Sigmoid colon (tissue), 7 donors: ENCODE data around the gene RHOA. TPM values are rescaled to one million over a fixed set of nuclear protein-coding genes. Genes with fewer than 3 reads are reported as not detected.
"Not testable (repeated sequence)": the region's sequence is repeated elsewhere in the genome, so short reads cannot be mapped to it uniquely, and the experiment has no call there.

Experiments
- DNase-seq: peaks from one replicate; pipeline ENCODE4 v3.0.0-alpha.2; 2019
- H3K27ac ChIP-seq, 4 donors: fragments of 200-600 bp; sonication (generic); one replicate each; pipeline ENCODE4 v1.5.1; 2016 to 2019; ENCODE audit warnings: mild to moderate bottlenecking in 1 of 4
- H3K27me3 ChIP-seq, 3 donors: fragments of 200-600 bp; sonication (generic); one replicate each; pipeline ENCODE4 v1.5.1; 2019; ENCODE audit warnings: mild to moderate bottlenecking in 1 of 3
- H3K36me3 ChIP-seq, 4 donors: fragments of 200-600 bp; sonication (generic); one replicate each; pipeline ENCODE4 v1.5.1; 2016 to 2019
- H3K4me1 ChIP-seq, 4 donors: fragments of 200-600 bp; sonication (generic); one replicate each; pipeline ENCODE4 v1.5.1; 2017 to 2019
- H3K4me3 ChIP-seq, 4 donors: fragments of 200-600 bp; sonication (generic); one replicate each; pipeline ENCODE4 v1.5.1; 2017 to 2019; ENCODE audit warnings: mild to moderate bottlenecking in 2 of 4, moderate library complexity in 1 of 4
- H3K9me3 ChIP-seq, 4 donors: fragments of 200-600 bp in 3 of 4; sonication (generic) in 3 of 4; one replicate each; pipeline versions ENCODE4 v1.5.1 to v1.6.1; 2013 to 2019
- CTCF ChIP-seq, 4 experiments: fragments of 450-650 bp in 3 of 4; fragments of 200-600 bp in 1 of 4; IDR thresholded peaks; one replicate each; pipeline ENCODE4 v1.5.1; 2016 to 2019; ENCODE audit warnings: antibody characterized with exemption in 4 of 4, mild to moderate bottlenecking in 3 of 4, moderate library complexity in 2 of 4
- EP300 ChIP-seq, 4 donors: sonication (generic); formaldehyde crosslinking; IDR thresholded peaks; one replicate each; pipeline ENCODE4 v1.6.1; 2017; ENCODE audit warnings: antibody characterized with exemption in 4 of 4
- POLR2A ChIP-seq, 2 donors: fragments of 450-650 bp; IDR thresholded peaks; one replicate each; pipeline ENCODE4 v1.6.1; 2016; ENCODE audit warnings: antibody characterized with exemption in 2 of 2, mild to moderate bottlenecking in 2 of 2, moderate library complexity in 2 of 2
- POLR2AphosphoS5 ChIP-seq, 4 donors: sonication (generic); formaldehyde crosslinking; IDR thresholded peaks; one replicate each; pipeline ENCODE4 v1.6.1; 2017; ENCODE audit warnings: antibody characterized with exemption in 4 of 4
- WGBS, 2 donors: extraction: QIAGEN DNeasy Blood & Tissue Kit; methylation state at CpG; one replicate each; pipeline ENCODE4 v1.1.7; 2013; 5-methylcytosine and 5-hydroxymethylcytosine counted together
- intact Hi-C: fragments of 100-400 bp; cut with DNase I; formaldehyde crosslinking; loops from one replicate; pipeline ENCODE4 v1.15.1; 2023
- polyA plus RNA-seq, 3 donors: library from polyadenylated mRNA; stranded (reverse); fragments of 200-250 nt; gene quantifications; one replicate each; pipeline ENCODE4 v1.2.3, GENCODE V29; 2013
- total RNA-seq, 4 donors: library from RNA; depleted of rRNA; stranded (reverse); fragments of >200 nt; gene quantifications; one replicate each; pipeline ENCODE4 v1.1.0, GENCODE V29; 2016
- donor health status: healthy with polysubstance abuse.
- donor health status: Bipolar disorder and iron deficiency.
- donor health status: healthy.

The RHOA gene
- total and polyA plus RNA-seq, 7 donors = 369 to 516 (median 421) TPM

- peaks cover 0 to 12% (median 10%) of the 10 kb centered on the region in 4 donors for H3K4me1 ChIP-seq
- no peaks in the 10 kb centered on the region for H3K9me3 ChIP-seq
- no peak overlapping the region for H3K4me3 ChIP-seq
- no peak overlapping the region for H3K27ac ChIP-seq
- no peak for TF ChIP-seq POLR2AphosphoS5 (IDR thresholded peaks at IDR 0.05)
- no peak for TF ChIP-seq EP300 (IDR thresholded peaks at IDR 0.05)
- no peak for TF ChIP-seq POLR2A (IDR thresholded peaks at IDR 0.05)
- TF ChIP-seq CTCF (IDR thresholded peaks at IDR 0.05) = no peak
- no peak for DNase-seq
- intact Hi-C loops = no loop called here
- WGBS, 2 donors = 80 to 84% methylated on average over 3 of the region's 3 CpGs
- no peaks in the 10 kb centered on the region for H3K27me3 ChIP-seq
- H3K36me3 ChIP-seq = peaks cover 9 to 84% (median 51%) of the 10 kb centered on the region in 4 donors
Observed at GRCh38 chr3:49362561-49362960, 49.2 kb downstream of the RHOA start.

GRCh38 chr3:49359623-49360022 lies 52.2 kb downstream of the RHOA start:
- peaks cover 0 to 34% (median 26%) of the 10 kb centered on the region in 4 donors for H3K4me1 ChIP-seq
- TF ChIP-seq CTCF (IDR thresholded peaks at IDR 0.05) (no peak), POLR2A (IDR thresholded peaks at IDR 0.05) (no peak), EP300 (IDR thresholded peaks at IDR 0.05) (no peak), POLR2AphosphoS5 (IDR thresholded peaks at IDR 0.05) (no peak)
- 80 to 85% methylated on average over 2 of the region's 2 CpGs for WGBS, 2 donors
- intact Hi-C loops = loop anchor here (2.0 to 5.0 kb wide), 3 partner anchors 53 to 187 kb away; partner anchors contain the start of genes KLHDC8B and TCTA
- no peaks in the 10 kb centered on the region for H3K27me3 ChIP-seq
- peak overlapping the region; percentile 89 to 95 (median 94) for H3K27ac ChIP-seq
- peaks cover 7 to 67% (median 32%) of the 10 kb centered on the region in 4 donors for H3K36me3 ChIP-seq
- no peak overlapping the region for H3K4me3 ChIP-seq
- no peak for DNase-seq
- H3K9me3 ChIP-seq = no peaks in the 10 kb centered on the region

- Histone ChIP-seq H3K27me3 (no peaks in the 10 kb centered on the region), H3K4me1 (peaks cover 0 to 34% (median 26%) of the 10 kb centered on the region in 4 donors), H3K4me3 (peak overlapping the region; percentile 68 to 83 (median 76)), H3K36me3 (peaks cover 7 to 60% (median 28%) of the 10 kb centered on the region in 4 donors), H3K27ac (peak overlapping the region; percentile 89 to 95 (median 94)), H3K9me3 (no peaks in the 10 kb centered on the region)
- TF ChIP-seq CTCF (IDR thresholded peaks at IDR 0.05) (no peak), EP300 (IDR thresholded peaks at IDR 0.05) (no peak), POLR2A (IDR thresholded peaks at IDR 0.05) (no peak), POLR2AphosphoS5 (IDR thresholded peaks at IDR 0.05) (no peak)
- DNase-seq = no peak
- intact Hi-C loops = loop anchor here (2.0 to 5.0 kb wide), 3 partner anchors 54 to 187 kb away; partner anchors contain the start of genes KLHDC8B and TCTA
- WGBS, 2 donors = 7 to 28% methylated on average over 3 of the region's 3 CpGs
Observed at GRCh38 chr3:49358884-49359225, 52.9 kb downstream of the RHOA start.

GRCh38 chr3:49358217-49358883 lies 53.4 kb downstream of the RHOA start, which contains the start of gene GPX1:
TSS of gene GPX1 (minus strand) at chr3:49358353. CDS start at chr3:49358278, 75 bp downstream.
- Histone ChIP-seq H3K27me3 (no peaks in the 10 kb centered on the region), H3K27ac (peak within 1 kb of the TSS; percentile 89 to 95 (median 94)), H3K36me3 (peaks cover 7 to 55% (median 27%) of the 10 kb centered on the region in 4 donors), H3K4me3 (peak within 1 kb of the TSS; percentile 68 to 83 (median 76)), H3K9me3 (no peaks in the 10 kb centered on the region), H3K4me1 (peaks cover 0 to 34% (median 26%) of the 10 kb centered on the region in 4 donors)
- 0 to 2% methylated on average over 46 of the region's 46 CpGs for WGBS, 2 donors
- DNase-seq = peak; percentile 98
- no peak for TF ChIP-seq CTCF (IDR thresholded peaks at IDR 0.05)
- peak; percentile 90 for TF ChIP-seq POLR2A (IDR thresholded peaks at IDR 0.05)
- peak in 1 of 4 donors; percentile 37 for TF ChIP-seq EP300 (IDR thresholded peaks at IDR 0.05)
- TF ChIP-seq POLR2AphosphoS5 (IDR thresholded peaks at IDR 0.05) = peak; percentile 93 to 99 (median 96)
- intact Hi-C loops = loop anchor here (2.0 to 5.0 kb wide), 3 partner anchors 54 to 186 kb away; partner anchors contain the start of genes KLHDC8B and TCTA

GRCh38 chr3:49357443-49358216 lies 54.1 kb downstream of the RHOA start:
- Histone ChIP-seq H3K4me3 (peak overlapping the region; percentile 68 to 83 (median 76)), H3K36me3 (peaks cover 7 to 47% (median 27%) of the 10 kb centered on the region in 4 donors), H3K27ac (peak overlapping the region; percentile 89 to 95 (median 94)), H3K4me1 (peaks cover 0 to 34% (median 26%) of the 10 kb centered on the region in 4 donors)
- H3K27me3 ChIP-seq, H3K9me3 ChIP-seq: not testable (repeated sequence)
- peak; percentile 80 for DNase-seq
- intact Hi-C loops = loop anchor here (2.0 to 5.0 kb wide), 4 partner anchors 17 to 185 kb away; partner anchors contain the start of genes KLHDC8B, TCTA and USP4
- WGBS, 2 donors = 5% methylated on average over 63 of the region's 63 CpGs

- not testable (repeated sequence) for DNase-seq
- H3K4me1 ChIP-seq = peaks cover 0 to 34% (median 26%) of the 10 kb centered on the region in 4 donors
Observed at GRCh38 chr3:49357095-49357442, 54.7 kb downstream of the RHOA start.

More at GRCh38 chr3:49357095-49357442, 54.7 kb downstream of the RHOA start:
- not testable (repeated sequence) for H3K27me3 ChIP-seq, H3K9me3 ChIP-seq
- H3K36me3 ChIP-seq = peaks cover 7 to 42% (median 23%) of the 10 kb centered on the region in 4 donors
- intact Hi-C loops = loop anchor here (2.0 to 5.0 kb wide), 3 partner anchors 16 to 185 kb away; partner anchors contain the start of genes KLHDC8B and USP4
- peak overlapping the region; percentile 68 to 83 (median 76) for H3K4me3 ChIP-seq
- 31% methylated on average over 10 of the region's 10 CpGs for WGBS, 2 donors
- H3K27ac ChIP-seq = peak overlapping the region; percentile 89 to 95 (median 94)
